HG03378 (cell line): ENCODE results near the gene RIPK3.
"Not testable (repeated sequence)": the region's sequence is repeated elsewhere in the genome, so short reads cannot be mapped to it uniquely, and the experiment has no call there.

Experiments used
- ATAC-seq: cut with Tn5 transposase; IDR thresholded peaks from one replicate; pipeline ENCODE4 v1.9.1; 2021; ENCODE audit warnings: mild to moderate bottlenecking, moderate library complexity; ENCODE audit not compliant: unreplicated experiment

Gene RIPK3

GRCh38 chr14:24348186-24348585 lies 8.4 kb upstream of the RIPK3 start:
- ATAC-seq = no peak

- no peak for ATAC-seq
Observed at GRCh38 chr14:24347134-24347533, 7.3 kb upstream of the RIPK3 start.

- ATAC-seq = no peak
Observed at GRCh38 chr14:24343795-24344660, 4.2 kb upstream of the RIPK3 start.

GRCh38 chr14:24342889-24343288 lies 3.1 kb upstream of the RIPK3 start:
- no peak for ATAC-seq

- ATAC-seq = no peak
Observed at GRCh38 chr14:24340606-24341005, 815 bp upstream of the RIPK3 start.

GRCh38 chr14:24338843-24339242 lies 948 bp downstream of the RIPK3 start:
- no peak for ATAC-seq

GRCh38 chr14:24337824-24338175 lies 2.0 kb downstream of the RIPK3 start:
- ATAC-seq = no peak

GRCh38 chr14:24337144-24337823 lies 2.5 kb downstream of the RIPK3 start:
- ATAC-seq = no peak

GRCh38 chr14:24335461-24336171 lies 4.2 kb downstream of the RIPK3 start:
- ATAC-seq = no peak

- ATAC-seq = no peak
Observed at GRCh38 chr14:24334431-24335291, 5.1 kb downstream of the RIPK3 start, which contains the start of gene ADCY4. Gene ADCY4, minus strand, starts transcription at chr14:24335071. Its CDS starts 419 bp downstream, at chr14:24334652.

GRCh38 chr14:24332268-24332993 lies 7.4 kb downstream of the RIPK3 start:
- peak; percentile 76 for ATAC-seq

- no peak for ATAC-seq
Observed at GRCh38 chr14:24331731-24332267, 8.0 kb downstream of the RIPK3 start.

GRCh38 chr14:24330973-24331674 lies 8.7 kb downstream of the RIPK3 start:
- no peak for ATAC-seq

GRCh38 chr14:24329736-24330135 lies 10.1 kb downstream of the RIPK3 start:
- ATAC-seq = no peak

GRCh38 chr14:24329073-24329663 lies 10.6 kb downstream of the RIPK3 start:
- no peak for ATAC-seq

- ATAC-seq = not testable (repeated sequence)
Observed at GRCh38 chr14:24327914-24328313, 11.9 kb downstream of the RIPK3 start.

- no peak for ATAC-seq
Observed at GRCh38 chr14:24327303-24327702, 12.5 kb downstream of the RIPK3 start.

- no peak for ATAC-seq
Observed at GRCh38 chr14:24325963-24326362, 13.8 kb downstream of the RIPK3 start.
